GM18511 (cell line): ENCODE data around the gene SSTR4.
"Not testable (repeated sequence)": the region's sequence is repeated elsewhere in the genome, so short reads cannot be mapped to it uniquely, and the experiment has no call there.

Source experiments
- ATAC-seq: cut with Tn5 transposase; IDR thresholded peaks from one replicate; pipeline ENCODE4 v1.9.1; 2021; ENCODE audit warnings: mild to moderate bottlenecking, moderate library complexity; ENCODE audit not compliant: unreplicated experiment

Gene SSTR4

DNA sequence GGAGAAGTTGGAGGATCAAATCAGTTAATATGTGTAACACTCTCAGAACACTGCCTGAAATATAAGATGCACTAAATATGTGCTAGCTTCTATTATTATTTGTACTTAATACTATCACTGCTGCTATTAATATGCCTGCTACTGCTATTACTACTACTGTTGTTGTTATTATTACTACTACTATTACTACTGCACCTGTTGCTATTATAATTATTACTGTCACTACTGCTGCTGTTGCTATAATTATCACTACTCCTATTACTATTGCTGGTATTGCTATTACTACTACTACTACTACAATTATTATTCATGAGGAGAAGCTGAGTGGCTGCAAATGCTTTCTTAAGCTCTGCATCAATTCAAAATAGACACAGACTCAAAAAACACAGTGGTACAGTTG, 16.7 kb upstream of the SSTR4 start:
- no peak for ATAC-seq

GRCh38 chr20:23018941-23019340, 16.2 kb upstream of the SSTR4 start:
- ATAC-seq, result no peak

GRCh38 chr20:23019403-23019802, 15.7 kb upstream of the SSTR4 start:
- ATAC-seq, result no peak

GRCh38 chr20:23020230-23021018, 14.7 kb upstream of the SSTR4 start:
- ATAC-seq, result no peak

- no peak for ATAC-seq
These were observed 13.6 kb upstream of the SSTR4 start for GRCh38 chr20:23021541-23021940.

DNA sequence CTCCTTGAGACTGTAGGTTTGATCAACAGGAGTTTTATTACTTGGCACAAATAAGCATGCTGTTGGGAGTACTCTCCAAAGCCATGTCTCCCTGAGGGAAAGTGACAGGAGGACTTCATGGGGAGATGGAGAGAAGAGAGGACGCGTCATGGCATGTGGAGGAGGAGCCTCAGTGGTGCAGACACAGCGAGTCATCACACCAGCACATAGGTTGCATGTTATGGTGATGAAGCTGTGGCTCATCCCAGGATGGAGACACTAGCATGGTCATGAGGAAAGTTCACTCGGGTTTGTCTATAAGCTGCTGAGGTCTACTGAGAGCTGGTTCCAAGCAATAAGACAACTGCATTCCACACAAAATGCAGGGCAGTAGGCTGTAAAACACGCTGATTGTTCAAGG, 13.2 kb upstream of the SSTR4 start:
- no peak for ATAC-seq

DNA sequence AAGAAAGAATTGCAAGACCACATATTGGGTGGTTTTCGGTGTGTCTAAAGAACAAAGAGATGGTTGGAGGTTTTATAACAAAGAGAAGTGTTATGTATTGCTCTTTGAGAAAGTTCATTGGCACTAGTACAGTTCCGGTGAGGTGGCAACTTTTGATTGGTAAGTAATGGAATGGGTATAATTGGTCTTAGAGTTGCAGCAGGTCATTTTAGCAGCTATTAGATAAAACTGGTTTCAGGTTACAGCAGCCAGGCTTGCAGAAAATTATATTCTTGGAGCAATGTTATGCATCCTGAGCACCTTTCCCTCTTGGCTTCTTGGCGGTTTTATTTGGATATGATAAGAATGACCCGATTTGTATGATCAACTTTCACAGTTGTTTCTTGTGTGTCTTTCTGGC, 12.3 kb upstream of the SSTR4 start:
- ATAC-seq, result no peak

DNA sequence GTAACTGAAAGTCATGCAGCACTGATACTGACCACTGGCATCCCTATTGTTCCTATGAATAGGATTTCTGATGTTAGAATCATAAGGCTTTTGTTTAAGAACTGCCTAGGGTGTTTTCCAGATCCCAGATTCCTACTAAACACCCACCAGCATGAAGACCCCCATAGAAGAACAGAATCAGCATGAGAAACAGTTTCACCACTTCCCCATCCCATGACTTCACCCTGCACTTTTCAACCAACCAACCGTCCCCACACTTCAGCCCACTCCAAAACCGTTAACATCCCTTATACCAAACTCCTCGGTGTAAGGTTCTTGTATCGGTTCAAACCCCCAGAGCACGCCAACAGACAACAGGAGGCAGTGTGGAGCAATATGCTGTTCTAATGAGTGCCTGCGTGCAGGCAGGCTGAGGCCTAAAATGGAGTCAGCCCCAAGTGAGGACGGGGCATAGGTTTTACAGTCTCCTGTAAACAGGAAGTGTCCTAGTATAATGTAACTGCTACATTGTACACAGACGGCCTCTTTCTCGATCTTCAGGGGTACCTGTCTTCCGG, 11.4 kb upstream of the SSTR4 start:
- ATAC-seq, result no peak

DNA sequence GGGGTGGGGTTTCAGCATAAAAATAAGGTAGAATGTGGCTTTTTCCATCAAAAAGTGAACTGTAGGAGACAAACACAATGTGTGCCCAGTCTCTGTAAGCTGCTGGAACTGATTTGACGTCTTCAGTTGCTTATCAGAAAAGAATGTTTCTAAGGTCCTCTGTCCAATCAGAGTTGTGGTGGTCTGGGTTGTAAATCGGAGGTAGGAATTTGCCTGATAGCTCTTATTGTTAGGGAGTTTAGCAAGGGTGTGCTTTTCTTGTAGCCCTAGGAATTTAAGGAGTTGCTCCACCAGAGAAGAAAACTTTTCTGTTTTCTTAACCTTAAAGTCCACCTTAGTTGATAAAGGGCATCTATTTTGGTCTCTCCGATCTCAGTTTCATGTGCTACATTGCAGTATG, 10.4 kb upstream of the SSTR4 start:
- no peak for ATAC-seq

DNA sequence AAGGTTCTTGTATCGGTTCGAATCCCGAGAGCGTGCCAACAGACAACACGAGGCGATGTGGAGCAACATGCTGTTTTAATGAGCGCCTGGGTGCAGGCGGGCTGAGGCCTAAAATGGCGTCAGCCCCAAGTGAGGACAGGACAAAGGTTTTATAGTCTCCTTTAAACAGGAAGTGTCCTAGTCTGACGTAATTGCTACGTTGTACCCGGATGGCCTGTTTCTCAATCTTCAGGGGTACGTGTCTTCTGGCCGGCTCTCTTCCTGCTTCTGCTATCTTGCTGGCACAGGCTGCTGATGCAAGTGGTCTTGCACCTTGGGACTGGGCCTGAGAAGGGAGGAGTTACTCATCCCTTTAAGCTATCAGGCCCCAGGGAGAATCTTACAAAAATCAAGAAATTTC, 9.6 kb upstream of the SSTR4 start:
- ATAC-seq, result not testable (repeated sequence)

DNA sequence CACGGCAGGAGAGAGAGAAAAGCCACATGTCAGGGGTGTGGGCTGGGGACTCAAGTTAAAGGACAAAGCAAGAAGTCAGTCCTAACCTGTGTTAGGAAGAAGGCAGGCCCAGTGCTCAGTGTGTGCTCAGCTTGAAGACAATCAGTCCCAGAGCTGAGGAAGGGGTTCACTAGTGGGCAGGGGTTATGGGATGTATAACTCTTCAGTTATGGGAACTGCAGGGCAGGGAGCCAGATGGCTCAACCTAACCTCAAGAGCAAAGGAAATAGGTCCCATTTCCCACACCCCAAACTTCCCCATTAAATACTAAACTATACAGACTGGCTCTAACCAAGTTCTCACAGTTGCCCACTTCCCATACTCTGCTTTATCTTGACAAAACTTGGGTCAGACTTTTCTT, 7.4 kb upstream of the SSTR4 start:
- no peak for ATAC-seq

- no peak for ATAC-seq
These were observed 6.7 kb upstream of the SSTR4 start for GRCh38 chr20:23028392-23028791.

DNA sequence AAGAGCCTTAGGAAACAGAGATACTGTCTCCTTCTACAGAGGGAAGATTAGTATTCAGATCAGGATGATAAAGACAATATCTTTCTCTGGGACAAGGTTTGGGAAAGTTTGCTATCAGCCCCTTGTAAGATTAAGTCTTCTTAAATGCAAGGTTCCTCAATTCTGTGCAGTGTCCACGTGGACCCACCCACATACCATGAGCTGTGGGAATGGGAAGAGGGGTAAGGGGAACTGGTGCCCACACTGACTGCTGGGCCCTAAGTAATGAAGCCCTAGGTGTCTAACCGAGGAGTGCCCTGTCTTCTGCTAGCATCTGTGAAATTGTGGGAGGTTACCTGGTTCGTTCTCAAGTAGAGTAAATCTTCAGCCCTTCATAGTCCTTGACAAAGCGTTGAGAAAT, 5.8 kb upstream of the SSTR4 start:
- no peak for ATAC-seq

- ATAC-seq, result no peak
These were observed 3.8 kb upstream of the SSTR4 start for GRCh38 chr20:23031346-23031745.

GRCh38 chr20:23032056-23032749, 2.9 kb upstream of the SSTR4 start:
- ATAC-seq, result no peak

DNA sequence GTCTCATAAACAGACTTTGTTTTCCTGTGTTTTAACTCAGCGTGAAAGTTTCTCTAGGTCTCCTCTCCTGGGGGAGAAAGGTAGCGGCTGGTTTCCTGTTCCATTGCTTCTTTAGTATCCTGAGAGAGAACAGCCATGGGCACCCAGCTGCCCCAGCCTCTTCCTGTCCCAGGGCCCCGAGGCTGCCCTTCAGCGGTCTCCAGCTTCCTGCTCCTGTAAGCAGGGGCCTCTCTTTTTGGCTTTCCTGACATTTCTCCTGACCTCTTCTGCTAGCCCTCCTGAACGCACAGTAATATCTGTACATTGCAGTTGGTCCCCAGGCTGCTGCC, 2.4 kb upstream of the SSTR4 start:
- ATAC-seq, result no peak

GRCh38 chr20:23033918-23034317, 1.2 kb upstream of the SSTR4 start:
- no peak for ATAC-seq

DNA sequence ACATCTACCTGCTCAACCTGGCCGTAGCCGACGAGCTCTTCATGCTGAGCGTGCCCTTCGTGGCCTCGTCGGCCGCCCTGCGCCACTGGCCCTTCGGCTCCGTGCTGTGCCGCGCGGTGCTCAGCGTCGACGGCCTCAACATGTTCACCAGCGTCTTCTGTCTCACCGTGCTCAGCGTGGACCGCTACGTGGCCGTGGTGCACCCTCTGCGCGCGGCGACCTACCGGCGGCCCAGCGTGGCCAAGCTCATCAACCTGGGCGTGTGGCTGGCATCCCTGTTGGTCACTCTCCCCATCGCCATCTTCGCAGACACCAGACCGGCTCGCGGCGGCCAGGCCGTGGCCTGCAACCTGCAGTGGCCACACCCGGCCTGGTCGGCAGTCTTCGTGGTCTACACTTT, 619 bp downstream of the SSTR4 start:
- ATAC-seq, result no peak

DNA sequence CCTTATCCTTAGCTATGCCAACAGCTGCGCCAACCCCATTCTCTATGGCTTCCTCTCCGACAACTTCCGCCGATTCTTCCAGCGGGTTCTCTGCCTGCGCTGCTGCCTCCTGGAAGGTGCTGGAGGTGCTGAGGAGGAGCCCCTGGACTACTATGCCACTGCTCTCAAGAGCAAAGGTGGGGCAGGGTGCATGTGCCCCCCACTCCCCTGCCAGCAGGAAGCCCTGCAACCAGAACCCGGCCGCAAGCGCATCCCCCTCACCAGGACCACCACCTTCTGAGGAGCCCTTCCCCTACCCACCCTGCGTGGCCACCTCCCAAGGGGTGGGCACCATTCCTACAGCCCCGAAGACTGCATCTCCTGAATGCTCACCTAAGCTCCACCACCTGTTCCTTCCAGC, 1.3 kb downstream of the SSTR4 start:
- ATAC-seq, result no peak

DNA sequence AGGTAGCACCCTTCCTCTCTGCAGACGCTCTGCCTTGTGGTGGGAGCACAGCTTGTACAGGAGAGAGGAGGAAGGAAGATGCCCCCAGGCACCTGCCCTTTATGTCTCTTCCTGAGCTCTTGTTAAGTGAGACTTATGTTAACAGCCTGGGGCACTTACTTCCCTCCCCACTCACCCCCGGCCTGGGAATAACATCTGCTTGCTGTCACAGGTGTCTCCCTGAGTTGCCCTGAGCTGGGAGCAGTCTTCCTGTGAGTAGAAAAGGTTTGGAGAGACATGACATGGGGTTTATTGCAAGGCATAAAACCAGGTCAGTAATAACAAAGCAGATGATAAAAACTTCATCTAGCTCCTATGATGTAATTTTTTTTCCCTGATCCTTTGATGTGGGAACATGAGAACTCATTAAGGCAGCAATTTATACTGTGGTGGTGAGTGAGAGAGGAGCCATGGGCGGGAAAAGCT, 1.9 kb downstream of the SSTR4 start:
- ATAC-seq, result no peak

DNA sequence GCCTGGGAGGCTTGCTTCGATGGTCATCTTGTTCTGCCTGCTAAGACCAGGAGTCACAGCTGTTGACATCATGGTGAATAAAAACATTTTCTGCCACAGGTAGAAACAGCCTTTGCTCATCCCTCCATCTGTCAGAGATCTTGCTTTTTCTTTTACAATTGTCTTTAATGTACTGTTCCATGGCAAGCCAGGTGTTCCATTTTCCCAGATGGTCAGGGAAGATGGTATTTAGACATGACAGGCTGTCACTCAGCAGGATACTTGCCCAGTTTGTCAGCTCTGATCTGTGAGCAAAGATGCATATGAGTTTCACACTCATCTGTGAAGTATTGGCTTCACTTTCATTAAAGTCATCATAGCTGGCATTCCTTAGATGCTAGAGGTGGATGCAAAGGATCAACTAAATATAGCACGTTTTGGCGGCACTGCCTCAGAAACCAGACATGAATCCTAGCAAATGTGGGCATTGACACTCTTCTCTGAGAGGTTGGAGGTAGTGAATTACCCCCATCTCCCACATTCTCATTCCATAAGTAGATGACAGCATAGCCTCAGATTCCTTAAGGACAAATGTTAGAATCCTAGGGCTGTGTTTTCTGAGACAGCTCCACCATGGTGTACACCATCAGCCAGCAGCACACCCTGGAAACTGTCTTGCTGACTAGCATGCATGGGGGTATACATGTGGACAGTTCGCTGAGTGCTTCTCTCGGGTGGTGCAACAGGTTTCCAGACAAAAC, 4.2 kb downstream of the SSTR4 start:
- no peak for ATAC-seq
